GM21528 (cell line): ENCODE measurements around the gene ERH.

ENCODE experiments used
- ATAC-seq: cut with Tn5 transposase; IDR thresholded peaks from one replicate; pipeline ENCODE4 v1.9.1; 2021; ENCODE audit warnings: mild to moderate bottlenecking, moderate library complexity; ENCODE audit not compliant: unreplicated experiment, low FRiP score

Gene ERH

DNA sequence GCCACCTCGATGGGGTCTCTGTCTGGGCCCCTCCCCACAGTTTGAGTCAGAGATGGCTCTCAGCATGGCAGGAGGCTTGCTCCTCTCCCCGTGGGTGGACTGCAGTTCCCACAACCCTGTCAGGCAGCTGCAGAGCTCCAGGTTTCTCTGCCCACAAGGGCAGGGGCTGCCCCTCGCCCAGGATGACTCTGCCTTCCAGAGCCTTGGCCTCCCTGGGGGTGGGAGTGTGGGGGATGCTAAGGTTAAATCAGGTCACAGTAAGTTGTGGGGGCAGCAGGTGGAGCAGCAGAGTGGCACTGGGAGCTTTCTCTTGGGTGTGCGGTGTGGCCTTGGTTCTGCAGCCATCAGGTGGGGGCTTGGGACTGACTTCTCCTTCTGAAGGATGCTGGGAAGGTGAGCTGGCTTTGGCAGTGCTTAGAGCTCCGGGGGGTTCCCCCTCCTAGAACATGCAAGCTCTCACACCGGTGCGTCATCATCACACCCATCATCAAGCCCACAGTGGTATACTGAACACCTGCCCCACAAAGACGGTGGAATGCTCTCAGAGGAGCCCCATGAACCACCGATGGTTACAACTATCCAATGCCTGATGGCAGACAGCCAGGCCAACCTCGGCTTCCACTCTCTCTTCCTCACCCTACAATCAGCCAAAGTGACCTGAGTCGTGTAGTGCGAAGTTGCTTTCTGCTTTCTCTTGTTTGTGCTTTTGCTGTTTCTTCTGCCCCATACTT lies 39.7 kb downstream of the ERH start:
- ATAC-seq: no peak

DNA sequence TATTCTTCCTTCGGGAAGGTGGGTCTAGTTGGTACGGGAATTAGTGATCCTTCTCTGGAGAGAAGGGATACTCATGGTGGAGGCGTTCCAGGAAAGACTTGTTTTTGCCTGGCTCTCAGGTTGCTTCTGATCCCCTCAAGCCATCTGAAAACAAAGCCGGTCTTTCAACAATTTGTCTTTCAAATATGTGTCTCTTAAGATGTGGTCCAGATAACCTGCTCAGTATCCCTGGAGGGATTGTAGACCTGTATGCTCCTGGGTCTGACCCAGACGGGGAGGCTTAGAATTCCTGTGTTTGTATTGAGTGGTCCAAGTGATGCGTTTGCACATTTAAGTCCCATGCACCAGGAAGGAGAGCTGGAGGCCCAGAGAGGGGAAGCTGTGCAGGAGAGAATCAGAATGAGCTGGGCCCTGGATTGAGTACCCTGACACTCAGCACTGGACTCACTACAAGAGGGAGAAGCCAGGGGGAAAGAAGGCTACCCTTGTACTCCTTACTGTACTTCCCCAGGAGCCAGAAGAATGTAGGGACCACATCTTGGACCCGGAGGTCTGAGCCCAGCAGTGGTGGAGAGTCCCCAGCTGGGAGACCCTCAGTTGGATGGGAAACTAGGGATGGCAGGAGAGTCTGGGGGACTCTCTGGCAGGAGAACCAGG lies 40.4 kb downstream of the ERH start:
- ATAC-seq: no peak

DNA sequence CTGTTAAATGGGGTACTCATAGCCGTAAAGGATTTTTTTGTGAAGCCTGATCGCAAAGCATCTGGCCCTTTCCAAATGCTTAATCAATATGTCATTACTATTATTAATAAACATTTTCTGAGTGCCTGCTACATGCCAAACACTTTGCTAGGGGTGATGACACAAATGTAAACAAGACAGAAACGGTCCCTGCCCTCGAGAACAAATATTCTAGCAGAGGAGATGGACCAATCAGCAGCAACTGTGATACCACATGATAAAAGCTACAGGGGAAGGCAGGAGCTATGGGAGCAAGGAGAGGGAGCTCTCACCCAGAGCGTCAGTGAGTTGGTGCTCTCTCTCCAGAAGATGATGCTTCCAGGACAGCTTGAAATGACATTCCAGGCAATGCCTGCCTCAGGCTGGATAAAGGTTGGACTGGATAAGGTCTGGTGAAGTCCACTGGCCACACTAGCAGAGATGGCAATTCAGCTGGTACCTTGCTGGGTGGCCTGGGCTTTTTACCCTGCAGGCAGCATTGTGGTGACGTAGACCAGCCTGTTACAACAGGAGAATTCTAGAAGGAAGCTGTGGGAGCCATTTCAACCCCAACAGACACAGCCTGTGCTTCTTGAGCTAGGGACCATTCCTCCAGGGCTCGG lies 41.1 kb downstream of the ERH start:
- ATAC-seq: no peak

DNA sequence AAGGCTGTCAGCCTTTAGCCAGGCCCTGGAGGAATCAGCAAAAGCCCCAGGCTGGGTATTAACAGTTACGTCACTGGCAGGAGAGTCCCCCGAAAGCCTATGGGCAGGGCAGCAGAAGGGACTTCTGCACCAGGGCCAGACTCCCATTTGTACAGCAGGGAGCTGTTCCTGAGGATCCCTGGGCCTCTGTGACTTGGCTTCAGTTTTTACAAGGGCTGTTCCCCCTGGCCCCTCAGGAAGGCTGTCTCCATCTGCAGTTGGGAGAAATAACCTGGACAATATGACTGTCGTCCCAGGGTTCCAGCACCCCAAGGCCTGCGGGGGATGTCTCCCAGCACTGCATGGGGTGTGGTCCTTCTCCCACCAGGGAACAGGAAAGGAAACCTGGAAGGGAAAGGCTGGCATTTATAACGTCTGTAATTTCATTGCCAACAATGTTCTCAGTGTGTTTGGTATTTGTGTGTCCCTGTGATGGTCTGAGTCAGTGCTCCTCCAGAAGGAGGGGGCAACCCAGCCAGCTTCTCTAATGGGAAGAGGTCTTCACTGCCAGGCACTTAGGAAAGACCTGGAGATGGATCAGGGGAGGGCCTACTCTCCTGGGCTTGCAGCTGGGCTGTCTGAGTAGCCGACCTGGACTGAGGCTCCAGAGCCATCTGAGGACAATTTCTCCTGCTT lies 42.4 kb downstream of the ERH start:
- ATAC-seq: no peak

DNA sequence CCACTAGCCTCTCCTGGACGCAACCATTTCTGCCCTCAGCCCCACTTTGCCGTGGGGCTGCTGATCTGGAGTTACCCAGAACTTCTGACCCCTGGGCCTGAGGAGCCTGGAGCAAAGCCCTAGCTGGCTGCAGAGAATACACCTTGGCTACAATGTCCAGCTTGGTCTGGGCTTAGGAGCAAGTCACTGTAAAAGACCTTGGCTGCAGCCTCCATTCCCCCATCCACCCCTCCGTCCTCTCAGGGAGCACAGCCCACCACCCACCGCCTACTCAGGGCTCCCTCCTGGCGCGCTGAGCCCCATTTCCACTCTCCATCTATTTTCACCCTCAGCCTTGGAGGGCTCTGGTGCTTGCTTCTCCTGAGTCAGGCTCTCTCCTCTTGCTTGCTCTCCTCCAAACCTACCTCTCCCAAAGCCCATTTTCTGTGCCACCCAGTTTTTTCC lies 42.9 kb downstream of the ERH start:
- ATAC-seq: no peak

DNA sequence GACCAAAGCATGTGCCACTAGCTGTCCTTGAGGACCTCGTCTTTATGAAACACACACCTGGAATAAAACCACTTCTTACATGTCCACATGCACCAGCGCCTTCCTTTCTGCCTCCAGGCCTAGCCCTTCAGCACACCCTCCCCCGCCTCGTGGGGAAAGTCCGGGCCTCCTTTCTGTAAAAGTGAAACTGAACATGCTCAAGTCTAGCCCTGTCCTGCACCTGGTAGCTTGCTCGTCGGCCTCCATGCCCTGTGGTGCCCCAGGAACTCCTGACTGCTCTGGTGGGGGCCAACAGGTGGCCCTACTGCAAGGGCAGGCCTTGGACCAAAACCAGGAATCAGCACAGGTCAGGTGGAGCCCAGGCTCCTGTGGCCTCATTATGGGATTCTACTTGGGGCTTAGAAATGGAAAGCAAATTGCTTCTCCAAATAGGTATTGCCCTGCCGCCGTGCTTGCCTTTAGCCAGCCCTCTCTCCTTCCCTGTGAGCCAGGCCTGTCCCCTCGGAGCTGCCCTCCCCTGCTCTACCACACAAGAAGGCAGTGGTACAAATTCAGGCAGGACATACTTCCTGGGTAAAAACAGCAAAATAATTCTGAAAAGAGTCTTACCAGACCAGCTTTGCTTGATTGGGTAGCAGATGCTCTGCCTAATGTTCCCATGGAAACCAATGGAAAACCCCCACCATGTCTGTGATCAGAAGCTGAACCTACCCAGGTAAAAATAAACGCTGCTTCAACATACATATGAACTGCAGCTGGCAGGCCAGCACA lies 43.5 kb downstream of the ERH start:
- peak; percentile 91 for ATAC-seq

DNA sequence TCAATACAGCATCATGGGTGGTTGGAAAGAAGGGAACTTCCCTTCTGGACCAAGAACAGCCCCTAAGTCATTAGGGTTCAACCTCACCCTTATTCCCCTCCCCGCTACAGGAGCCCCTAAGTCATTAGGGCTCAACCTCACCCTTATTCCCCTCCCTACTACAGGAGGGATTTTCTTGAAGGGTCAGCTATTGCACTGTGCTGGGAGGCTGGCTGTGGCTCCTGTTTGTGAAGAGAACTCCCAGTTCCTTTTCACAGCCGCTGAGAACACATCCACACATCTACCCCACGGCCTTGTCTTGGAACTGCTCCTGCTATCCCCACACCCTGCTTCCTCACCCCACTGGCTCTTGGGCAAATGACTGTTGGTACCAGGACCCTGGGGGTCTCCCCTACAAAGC lies 44.9 kb downstream of the ERH start:
- ATAC-seq: no peak

DNA sequence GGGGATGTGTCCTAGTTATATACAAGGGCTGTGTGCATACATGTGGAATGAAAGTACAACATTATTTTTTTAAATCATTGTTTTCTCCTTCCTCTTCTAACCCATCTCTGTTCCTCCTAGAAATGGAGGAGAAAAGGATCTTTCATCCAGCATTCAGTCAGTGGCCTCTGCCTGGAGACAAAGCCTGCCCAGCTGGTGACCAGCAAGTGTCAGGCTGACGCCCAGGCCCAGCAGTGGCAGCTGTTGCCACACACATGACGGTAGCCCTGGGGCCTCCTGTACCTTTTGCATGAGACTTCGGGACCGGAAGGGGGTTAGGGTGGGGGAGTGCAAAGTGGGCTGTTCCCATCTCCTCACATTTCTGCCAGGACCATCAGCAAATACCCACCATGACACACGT lies 46.2 kb downstream of the ERH start:
- ATAC-seq: no peak

DNA sequence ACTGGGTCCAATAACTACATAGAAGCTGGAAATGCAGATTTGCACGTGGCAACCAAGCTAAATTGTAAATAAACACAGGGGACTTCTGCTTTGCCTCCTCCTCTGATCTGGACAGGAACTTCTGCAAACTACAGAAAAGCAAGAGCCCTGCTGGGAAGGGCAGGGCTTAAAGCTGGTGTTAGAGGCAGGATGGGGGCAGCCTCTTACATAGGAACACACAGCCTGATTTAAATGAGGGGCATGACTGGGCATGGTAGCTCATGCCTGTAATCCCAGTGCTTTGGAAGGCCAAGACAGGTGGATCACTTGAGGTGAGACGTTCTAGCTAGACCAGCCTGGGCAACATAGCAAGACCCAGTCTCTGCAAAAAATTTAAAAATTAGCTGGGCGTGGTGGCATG lies 46.7 kb downstream of the ERH start:
- no peak for ATAC-seq

DNA sequence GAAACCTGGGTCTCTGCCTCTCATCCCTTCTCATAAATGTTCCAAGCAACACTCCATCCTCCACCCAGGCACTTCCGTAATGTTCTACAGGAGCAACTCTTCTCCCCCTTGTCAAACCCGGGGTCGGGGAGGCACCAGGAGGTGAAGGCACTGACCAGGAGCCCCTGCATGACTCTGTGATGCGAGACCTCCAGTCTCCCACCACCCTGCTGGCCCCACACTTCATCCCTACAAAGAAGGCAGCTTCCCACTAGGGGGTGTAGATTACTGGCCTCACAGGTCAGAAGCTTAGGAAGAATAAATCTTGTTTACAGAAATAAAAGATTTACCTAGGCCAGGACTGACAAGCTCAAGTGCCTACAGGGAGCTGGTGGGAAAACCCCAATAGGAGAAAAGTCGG lies 47.2 kb downstream of the ERH start:
- ATAC-seq: no peak

DNA sequence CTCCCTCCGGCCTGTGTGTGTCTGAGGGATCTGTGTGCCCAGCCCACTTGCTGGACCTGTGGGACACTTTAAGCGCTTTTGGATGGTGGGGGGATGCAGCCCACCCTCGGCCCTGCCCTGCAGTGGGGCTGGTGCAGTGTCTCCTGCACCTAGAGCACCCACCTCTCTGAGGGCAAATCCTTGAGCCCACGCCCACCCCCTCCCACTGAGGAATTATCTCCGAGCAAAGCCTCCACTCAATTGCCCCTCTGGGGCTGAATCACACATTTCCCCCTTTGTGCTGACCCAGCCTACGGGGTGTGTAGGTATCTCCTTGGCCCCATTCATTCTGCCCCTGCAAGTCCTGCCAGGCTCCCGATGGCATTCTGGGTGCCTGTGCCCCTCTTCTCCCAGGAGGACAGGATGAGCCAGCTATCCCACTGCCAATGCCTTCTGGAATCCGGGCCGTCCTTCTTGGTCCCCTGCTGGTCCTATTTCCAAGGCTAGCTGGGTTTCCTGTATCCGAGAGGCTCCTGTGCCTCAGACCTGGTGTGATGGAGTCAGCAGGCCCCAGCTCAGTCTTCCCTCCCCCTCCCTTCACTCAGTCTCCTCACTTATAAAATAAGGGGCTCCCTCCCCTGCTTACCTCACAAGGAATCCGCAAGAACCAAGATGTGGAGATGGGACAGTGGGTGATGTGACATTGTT lies 48.9 kb downstream of the ERH start:
- ATAC-seq: no peak

DNA sequence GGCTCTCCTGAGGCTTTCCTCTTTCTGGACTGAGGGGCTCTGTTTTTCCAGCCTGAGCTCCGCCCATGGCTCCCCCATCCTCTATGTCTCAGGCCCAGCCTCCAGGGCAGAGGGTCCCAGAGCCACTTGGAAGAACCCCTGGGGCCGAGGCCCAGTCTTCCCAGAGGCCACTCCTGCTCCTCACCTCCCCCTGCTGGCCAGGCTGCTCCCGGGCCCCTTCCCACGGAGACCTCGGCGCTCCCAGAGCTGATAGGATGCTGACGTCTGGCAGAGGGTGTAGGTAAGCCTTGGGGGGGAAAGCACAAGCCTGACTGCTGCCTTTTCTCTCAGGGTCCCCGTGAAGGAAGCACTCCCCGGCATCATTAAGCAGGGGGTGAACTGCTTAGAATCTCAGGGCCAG lies 51.4 kb downstream of the ERH start:
- no peak for ATAC-seq

DNA sequence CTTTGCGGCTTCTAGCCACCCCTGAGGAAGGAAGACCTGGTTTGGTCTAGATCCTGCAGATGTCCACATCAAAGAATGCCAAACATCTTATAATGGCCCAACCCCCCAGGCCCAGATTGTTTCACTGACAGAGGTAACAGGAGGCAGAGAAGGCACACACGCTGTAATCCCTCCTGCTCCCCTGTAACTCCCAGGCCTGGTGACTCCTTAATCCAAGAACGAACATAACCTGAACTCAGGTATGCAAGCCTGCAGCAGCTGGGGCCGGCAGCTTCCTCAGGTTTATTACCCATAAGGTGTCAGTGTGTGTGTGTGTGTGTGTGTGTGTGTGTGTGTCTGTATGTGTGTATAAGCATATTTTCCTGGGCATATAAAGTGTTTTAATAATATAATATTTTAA lies 52.7 kb downstream of the ERH start:
- ATAC-seq: no peak

DNA sequence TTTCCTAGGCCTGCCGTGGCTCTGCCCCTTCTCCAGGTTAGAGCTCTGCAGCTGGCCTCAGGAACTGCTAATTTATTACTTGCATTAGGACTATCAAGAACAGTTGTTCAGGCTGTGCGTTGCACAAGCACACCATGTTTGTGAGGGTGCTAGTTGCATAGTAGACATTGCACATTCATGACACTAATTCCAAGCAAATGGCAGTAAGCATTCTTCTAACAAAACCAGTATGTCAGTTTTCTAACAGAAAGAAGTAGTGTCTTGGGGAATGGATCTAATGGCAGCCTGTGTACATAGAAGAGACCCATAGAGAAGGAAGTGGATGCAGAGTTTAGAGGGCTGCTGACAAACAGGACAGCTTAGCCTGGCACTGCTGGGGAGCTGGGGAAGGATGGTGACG lies 53.9 kb downstream of the ERH start:
- no peak for ATAC-seq

DNA sequence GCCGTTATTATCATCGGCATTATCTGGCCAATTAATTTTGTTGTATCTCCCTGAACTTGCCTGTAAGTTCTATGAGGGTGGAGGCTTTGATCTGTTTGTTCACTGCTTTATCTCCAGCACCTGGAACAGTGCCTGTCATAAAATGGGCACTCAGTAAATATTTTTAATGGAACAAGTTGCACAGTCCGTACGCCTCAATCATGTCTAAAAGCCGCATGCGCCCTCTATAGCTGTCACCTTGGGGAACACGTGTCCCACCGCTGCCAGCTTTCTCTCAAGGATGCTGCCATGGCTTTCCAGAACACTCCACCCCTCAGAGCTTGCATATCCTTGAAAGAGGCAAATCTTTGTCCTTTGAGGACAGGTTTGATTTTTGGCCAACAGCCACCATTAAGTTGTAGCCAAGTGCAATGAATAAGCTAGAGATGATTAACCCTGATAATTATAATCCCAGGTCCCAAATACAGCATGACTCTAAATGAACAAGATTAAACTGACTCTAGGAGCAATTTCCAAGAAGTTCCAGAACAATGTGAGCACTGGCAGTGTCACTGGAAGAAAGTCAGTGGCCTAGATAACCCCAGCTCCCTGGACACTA lies 55.1 kb downstream of the ERH start:
- ATAC-seq: no peak

DNA sequence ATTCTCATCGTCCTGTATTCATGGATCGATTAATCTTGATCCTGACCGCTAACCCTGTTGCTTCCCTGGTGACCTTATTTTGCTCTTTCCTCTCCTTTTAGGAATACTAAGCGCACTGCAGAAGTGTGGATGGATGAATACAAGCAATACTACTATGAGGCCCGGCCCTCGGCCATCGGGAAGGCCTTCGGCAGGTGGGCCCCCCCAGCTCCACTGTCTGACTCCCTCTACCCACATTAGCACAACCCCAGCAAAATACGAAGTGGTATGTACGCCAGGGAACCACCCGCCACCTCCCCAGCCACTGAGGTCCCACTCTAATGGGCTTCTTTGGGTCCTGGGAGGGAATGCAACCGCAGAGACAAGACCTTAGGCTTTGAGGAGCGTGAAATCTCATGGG lies 58.7 kb downstream of the ERH start:
- no peak for ATAC-seq

DNA sequence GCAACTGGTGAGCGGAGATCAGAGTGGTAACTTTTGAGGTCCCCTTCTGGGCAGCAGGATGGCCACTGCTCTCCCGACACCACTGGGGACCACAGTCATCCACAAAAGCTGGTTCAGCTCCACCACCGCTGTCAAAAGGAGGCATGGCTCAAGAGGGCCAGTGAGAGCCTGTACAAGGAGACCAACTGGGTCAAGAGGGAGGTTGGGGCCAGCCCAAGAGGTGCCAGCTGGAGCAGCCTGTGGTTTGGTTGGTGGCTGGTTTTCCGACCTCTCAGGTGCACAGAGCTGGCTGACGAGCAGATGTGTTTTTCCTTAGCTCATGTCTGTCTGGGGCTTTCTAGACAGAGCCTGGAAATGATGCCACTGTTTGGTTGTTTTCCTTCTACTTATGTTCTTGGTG lies 60.1 kb downstream of the ERH start:
- no peak for ATAC-seq

DNA sequence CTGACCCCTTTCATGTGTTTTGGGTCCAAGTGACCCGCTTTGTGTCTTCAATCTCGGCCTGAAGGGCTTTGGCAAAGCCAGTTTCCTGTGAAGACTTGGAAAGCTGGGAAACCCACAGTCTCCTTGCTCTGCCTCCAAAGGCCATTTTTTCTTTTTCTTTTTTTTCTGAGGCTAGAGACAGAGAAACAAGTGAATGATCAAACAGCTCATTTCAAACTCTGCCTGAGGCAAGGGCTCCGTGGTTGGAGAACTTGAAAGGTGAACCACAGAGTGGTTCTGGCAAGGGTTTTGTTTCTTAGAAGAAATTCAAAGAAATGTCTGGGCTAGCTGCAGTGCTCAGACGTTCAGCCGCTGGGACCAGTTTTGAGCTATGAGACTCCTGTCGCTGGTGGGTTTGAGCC lies 62.7 kb downstream of the ERH start:
- ATAC-seq: no peak

DNA sequence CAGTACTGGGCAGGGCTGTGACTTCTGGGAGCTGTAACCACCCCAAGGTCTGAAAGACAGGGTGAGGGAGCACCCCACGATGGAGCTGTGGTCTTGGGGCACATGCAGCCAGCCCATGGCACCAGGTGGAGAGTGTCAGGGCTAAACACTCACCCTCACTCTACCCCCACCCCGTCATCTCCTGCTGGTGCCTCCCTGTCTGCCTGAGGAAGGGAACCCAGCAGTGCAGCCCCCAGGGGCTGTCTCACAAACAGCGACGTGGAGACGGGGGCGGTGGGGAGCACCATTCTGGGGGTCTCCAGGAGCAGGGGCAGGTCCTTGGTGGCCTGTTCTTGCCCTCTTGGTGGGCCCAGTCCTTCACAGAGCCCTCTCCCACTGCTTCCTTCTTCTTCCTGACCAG lies 63.5 kb downstream of the ERH start:
- ATAC-seq: no peak
